H4 (cell line): ENCODE results near the gene ATP2B2. TPM values are rescaled to one million over a fixed set of nuclear protein-coding genes. Genes with fewer than 3 reads are reported as not detected.

Experiments used
- DNase-seq: peaks from one replicate; pipeline ENCODE4 v3.0.0-alpha.2; 2015; ENCODE audit warnings: low spot score
- total RNA-seq: library from RNA; depleted of rRNA; stranded (reverse); fragments of >200 nt; shearing (Covaris generic); gene quantifications from 2 replicates; pipeline ENCODE4 v1.2.3, GENCODE V29; 2014

ATP2B2 gene
- total RNA-seq, 1 experiment from 2014 or later = 0.12 TPM

DNA sequence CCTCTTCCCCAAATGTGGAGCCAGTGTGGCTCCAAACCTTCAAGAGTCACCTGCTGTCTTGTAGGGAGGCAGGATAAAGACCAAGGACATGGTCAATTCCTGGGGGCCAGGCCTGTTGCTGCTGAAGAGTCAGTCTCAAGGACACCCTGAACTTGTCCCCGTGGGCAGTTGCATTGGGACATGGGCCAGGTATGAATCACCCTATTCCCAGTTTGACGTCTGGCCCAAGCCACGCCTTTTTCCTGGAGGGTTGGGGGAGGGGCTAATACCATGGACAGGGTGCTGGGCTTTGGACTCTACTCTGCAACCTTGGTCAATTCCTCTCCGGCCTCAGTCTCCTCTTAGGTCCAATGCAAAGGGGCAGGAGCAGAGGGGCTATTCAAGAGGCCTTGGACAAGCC lies 10.4 kb downstream of the ATP2B2 start:
- DNase-seq = peak; percentile 59

DNA sequence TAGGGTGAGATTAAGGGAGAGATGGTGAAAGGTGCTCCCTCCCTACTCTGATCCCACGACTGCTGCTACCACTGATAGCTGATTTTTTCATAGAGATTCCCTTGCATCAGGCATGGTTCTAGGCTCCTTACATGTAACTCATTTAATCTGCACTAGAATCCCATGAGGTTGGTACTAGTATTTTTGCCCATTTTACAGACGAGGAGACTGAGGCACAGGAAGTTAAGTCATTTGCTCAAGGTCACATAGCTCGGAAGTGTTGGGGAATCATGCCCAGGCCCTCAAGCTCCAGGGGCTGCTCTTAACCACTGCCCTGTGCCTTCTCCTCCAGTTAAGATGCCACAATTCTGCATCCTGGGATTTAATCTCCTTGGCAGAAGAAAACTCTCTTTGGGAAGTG lies 11.2 kb downstream of the ATP2B2 start:
- DNase-seq = no peak

DNA sequence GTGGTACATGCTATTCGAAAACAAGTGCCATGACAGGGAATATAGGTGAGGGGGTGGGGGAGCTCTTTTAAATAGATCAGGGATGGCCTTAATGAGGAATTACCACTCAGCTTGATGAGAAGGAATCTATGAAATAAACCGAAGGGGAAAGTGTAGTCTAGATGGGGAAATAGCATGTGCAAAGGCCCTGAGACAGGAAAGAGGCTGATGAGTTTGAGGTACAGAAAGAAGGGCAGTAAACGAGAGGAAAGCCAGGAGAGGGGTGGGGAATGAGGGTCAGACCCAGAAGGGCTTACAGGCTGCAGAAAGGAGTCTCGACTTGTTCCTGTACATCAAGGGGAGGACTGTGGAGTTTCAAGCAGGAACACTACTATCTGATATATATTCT lies 12.2 kb downstream of the ATP2B2 start:
- no peak for DNase-seq

DNA sequence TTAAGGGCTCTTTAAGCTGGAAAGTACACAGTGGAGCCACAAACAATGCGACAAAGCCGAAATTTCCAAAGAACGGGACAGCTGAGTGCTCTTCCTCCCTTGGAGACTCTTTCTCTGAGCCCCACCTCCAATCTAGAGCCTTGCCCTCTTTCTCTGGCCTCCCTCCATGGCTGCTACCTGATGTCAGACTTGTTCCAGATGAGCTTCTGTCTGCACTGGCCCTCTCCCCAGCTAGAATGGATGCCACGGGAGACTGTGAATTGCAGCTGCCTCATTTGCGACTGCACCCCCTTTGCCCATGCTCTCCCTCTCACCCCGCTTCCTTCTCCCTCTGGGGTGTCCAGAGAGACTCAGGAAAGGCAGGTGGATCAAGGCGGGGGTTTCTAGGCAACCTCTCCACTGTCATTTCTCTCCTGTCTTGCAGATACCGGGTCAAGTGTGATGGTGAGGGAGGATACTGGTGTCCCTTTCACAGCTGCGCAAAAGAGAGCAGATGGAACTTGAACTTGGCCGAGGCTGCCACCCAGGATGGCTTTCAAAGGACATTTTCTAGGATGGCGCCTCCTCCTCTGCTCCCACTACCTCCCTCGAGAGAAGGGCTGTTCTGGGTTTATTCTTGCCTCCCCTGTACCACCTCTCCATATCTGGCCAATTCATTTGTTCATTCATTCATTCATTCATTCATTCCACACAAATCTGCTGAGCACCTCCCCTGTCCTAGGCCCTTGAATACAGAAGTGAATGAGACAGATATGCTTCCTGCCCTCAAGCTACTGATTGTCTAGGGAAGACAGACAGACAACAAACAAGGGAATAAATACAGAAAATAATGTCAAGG lies 12.8 kb downstream of the ATP2B2 start:
- no peak for DNase-seq

DNA sequence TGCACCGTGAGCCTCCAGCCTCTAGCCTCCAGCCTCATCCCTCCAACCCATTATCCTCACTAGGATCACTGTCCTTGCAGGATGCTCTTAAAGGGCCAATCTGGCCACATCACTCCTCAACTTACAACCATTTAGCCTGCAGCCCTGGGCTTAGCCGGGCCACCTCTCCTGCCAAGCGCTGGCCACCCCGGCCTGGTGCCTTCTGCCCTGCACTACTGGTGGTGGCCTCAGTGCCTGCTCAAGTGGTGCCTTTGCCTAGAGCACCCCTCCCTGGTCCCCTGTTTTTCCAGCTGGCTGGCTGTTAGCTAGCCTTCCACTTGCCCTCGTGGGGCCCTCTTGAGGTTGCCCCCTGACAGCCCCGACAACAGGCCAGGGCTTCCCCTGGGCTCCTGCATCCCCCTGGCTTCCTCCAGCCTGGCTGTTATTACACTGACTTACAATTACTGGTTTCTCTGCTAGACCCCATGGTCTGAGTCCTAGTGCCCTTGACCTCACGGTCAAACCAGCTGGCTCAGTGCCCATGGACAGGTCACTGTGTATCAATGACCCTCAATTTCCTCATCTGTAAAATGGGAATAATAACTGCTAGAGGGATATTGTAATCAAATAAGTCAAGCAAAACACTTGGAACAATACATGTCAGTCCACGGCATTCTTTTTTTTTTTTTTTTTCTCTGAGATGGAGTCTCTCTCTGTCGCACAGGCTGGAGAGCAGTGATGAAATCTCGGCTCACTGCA lies 15.5 kb downstream of the ATP2B2 start:
- no peak for DNase-seq

DNA sequence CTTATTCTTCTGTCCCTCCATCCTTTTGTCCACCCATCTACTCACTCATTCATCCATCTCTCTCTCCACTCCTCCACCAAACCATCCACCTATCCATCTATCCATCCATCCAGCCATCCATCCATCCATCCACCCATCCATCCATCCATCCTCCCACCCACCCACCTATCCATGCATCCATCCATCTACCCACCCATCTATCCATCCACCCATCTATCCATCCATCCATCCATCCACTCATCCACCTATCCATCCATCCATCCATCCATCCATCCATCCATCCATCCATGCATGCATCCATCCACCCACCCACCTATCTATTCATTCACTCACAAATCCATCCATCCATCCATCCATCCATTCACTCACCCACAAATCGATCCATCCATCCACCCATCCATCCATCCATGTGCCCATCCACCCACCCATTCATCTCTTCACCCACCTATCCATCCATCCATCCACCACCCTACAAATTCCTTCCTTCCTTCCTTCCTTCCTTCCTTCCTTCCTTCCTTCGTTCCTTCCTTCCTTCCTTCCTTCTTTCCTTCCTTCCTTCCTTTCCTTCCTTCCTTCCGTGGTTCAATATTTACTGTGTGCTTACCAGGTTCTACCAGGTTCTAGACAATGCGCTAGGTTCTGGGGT lies 17.3 kb downstream of the ATP2B2 start:
- no peak for DNase-seq

DNA sequence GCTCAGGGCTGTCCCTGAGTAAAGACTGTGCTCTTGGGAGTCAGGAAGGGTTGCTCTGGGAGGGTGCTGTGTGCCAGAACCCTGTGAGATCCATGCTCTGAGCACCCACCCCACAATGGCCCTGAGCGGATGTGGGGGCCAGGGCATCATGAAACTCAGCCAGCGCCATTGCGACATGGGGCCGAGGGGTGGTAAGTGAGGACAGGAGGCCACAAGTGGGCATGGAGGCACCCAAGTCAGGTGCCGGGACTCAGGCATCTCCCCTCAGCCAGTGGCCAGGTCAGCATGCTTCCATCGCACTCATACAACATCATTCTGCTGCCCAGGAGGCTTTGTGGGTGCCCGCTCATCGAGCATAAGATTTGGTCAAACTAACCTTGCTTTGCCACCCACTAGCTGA lies 19.6 kb downstream of the ATP2B2 start:
- DNase-seq = no peak

DNA sequence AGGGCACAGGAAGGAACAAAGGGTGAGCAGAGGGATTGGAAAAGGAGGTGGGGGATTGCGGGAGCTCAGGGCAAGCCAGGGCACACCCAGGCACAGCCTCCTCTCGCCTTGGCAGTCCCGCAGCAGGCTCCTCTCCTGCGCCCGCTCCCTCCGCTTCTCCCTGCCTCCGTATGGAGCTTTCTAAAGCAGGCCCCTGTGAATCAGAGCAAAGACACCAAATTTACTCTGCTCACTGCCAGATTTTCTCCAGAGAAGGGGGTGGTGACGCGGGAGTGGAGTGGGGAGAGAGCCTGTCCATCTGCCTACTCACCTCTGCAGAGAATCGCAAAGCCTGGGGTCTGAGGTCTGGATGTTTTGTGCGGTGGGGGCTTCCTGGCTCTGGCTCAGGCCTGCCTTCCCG lies 20.0 kb downstream of the ATP2B2 start:
- no peak for DNase-seq

DNA sequence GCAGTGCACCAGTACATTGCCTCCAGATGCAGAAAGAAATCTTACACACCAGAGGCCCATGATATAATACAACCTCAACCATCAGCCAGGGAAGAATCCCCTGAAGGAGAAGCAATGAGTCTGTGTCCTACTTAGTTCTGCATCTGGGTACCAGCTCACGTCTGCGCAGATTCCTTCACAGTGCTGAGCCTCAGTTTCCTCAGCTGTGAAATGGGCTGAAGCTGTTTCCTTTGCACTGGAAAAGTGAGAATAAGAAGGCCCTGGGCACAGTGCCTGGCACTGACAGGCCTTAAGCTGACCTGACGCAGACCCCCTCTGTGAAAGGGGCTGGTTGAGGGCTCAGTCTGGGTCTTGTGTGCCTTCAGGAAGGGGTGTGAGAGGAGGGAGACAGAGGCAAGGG lies 20.7 kb downstream of the ATP2B2 start:
- DNase-seq = no peak

DNA sequence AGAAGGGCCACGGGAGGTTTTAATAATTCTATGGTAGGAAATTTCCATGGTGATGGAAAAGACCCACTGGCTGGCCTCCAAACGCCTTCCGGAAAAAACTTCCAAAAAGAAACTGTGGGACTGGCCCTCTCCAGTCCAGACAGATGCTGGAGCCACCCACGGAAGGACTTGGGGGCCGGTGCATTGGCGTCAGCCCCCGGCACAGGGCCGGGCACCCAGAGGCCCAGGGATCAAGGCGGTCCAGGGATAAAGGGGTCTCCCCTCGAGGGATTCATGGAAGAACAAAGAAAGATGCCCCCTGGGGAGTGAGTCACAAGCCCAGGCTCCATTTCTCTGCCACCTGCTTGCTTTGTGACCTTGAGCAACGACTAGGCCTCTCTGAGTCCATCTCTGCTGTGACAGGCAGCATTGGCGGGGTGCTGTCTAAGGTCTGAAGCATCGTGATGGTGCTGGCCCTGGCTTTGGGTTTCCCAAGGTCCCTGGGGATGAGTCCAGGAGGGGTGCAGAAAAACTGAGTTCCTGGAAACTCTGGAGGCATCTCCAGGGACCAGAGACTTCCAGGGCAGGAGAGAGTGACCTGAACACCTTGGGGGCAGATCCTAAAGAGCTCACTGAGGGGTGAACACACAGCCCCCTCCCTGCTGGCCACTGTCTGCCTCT lies 21.6 kb downstream of the ATP2B2 start:
- DNase-seq = no peak

DNA sequence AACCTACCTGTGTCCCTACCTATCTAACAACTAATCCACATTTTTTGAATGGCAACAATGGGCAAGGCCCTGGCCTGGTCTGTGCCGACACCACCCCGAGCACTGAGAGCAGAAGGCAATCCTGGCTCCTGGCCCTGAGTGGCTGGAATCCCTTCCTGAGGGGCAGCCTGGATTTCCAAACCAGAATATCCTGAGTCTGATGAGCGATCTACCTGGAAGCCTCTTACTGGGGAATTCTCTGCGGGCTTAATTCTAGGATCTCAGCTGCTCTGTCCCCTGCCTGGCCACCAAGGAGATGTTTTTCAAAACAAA lies 22.1 kb downstream of the ATP2B2 start:
- no peak for DNase-seq

DNA sequence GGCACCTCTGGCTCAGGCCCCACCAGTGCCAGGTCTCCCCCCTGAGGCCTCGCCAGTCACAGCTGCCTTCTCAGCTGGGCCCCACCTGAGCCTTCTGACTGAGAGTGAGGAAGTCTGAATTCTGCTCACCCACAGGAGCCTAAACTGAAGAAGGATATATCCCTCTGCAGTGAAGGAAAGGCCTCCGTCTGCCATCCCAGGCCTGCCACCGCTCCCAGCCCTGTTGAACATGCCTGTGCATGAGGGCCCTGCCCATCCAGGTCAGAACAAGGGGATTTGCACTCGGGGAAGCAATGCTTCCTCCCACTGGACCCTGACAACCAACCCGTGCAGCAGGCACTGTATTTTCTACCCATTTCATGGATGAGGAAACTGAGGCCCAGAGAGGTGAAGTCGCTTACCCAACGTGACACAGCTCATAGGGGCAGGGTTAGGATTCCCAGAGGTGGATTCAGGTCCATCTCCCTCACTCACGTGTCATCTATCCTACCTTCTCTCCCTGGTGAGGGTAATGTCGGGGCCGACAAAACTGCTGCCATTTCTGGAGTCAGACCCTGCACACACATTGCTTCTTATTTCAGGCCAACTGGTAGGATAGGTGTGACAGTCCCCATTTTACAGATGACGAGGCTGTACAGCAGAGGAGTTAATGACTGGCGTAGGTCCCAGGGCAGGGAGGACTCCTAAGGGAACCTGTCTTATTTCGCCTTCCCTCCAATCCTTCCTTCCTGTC lies 22.6 kb downstream of the ATP2B2 start:
- no peak for DNase-seq

DNA sequence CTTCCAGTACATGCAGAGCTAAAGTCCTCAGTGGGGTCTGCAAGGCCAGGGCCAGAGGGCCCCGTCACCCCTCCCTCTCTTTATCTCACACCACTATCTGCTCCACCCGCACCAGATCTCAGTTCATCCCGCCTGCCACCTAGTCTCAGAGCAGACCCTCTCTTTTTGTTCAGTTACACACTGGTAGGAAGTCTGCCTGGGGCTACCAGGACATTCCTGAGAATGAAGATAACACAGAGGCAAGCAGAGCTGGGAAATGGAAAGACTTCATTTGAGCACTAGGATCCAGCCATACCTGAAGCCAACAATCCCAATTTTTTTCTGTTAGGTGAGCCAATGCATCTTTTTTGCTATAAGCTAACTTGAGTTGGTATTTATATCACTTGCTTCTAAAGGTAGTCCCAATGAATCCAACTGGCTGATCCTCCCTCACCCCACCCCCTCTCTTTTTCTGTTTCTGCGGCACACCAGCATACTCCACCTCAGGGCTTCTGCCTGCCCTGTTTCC lies 24.5 kb downstream of the ATP2B2 start:
- DNase-seq = no peak

DNA sequence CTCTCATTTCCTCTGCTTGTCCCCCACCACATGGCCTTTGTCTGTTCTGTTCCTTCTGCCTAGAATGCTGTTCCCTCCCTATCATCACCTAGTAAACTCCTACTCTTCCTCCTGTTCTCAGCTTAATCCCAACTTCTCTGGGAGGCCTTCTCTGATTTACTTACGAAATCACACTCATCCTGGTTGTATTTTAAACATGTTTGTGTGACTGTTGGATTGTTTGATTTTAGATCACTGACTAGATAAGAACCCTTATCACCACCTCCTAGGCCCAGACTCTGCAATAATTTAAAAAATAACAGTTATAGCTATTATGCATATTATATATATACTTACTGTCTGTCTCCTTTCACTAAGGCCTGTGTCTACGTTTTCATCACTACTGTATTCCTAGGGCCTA lies 26.1 kb downstream of the ATP2B2 start:
- no peak for DNase-seq

DNA sequence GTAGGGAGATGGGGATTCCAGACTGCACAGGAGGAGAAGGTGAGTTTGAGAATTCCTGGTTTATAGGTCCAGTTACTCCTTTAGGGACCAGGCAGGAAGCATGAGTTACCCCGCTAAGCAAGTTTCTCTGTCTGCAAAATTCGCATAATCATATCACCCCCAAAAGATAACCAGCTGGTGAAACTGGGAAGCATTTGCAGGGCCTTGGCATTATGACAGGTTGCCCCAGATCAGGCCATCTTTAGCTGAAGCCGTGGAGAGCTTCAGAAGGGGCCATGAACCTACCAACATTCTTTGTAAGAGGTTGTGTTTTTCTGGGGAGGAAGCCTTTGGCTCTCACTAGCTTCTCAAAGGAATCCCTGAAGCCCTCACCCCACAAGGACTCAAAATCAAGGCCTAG lies 29.4 kb downstream of the ATP2B2 start:
- DNase-seq = no peak

DNA sequence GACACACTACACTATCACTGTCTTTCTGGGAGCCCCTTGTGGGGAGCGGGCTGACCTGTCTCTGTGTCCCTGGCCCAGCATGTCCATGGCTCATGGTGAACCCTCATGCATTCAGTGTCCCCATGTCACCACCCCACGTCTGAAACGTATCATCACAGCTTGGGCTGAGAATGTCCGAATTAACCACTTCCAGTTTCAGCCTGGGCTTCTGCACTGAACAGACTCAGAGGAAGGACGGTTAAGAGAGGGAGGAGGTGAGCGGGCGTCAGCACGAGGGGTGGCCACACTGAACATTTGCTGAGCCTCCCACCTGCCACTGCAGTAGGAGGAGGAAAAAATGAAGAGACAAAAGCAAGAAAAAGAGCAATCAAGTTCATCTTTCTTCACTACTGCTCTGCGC lies 30.5 kb downstream of the ATP2B2 start:
- DNase-seq = no peak

DNA sequence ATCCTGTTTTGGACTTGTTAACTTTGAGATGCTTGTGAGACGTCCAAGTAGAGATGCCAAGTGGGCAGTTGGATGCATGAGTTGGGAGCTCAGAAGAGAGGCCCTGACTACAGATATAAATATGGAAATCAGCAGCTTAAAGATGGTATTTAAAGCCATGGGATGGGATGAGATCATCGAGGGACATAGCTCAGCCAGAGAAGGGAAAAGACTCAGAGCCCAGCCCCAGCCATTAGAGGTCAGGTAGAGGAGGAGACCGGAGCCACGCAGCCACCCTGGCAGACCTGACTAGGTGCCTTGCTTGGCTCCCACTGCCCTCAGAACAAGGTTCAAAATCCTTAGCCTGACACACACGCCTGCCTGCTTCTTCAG lies 31.1 kb downstream of the ATP2B2 start:
- DNase-seq = no peak

DNA sequence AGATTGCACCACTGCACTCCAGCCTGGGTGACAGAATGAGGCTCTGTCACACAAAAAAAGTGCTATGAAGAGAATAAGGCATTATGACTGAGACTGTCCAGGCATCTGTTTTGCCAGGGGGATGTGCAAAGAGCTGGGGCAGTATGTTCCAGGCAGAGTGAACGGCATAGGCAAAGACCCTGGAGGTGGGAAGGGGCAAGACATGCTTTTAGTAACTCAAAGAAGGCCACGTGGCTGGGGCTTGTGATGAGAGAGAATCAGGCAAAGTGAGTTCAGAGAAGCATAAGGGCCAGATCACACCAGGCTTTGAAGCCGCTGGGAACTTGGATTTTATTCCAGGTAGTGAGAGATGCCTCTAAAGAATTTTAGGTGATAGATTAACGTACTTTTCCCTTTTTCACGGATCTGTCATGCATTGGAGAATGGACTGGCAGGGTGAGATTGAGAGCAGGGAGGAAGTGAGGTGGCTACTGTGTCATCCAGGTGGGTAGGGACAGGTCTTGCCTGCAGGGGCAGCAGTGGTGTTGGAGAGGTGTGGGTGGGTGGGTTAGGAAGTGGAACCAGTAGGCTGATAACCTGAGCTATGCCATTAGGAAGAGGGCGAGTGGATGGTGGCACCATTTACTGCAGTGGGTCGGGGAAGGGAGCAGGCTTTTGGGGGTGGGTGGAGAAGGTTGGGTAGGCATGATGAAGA lies 31.7 kb downstream of the ATP2B2 start:
- no peak for DNase-seq

DNA sequence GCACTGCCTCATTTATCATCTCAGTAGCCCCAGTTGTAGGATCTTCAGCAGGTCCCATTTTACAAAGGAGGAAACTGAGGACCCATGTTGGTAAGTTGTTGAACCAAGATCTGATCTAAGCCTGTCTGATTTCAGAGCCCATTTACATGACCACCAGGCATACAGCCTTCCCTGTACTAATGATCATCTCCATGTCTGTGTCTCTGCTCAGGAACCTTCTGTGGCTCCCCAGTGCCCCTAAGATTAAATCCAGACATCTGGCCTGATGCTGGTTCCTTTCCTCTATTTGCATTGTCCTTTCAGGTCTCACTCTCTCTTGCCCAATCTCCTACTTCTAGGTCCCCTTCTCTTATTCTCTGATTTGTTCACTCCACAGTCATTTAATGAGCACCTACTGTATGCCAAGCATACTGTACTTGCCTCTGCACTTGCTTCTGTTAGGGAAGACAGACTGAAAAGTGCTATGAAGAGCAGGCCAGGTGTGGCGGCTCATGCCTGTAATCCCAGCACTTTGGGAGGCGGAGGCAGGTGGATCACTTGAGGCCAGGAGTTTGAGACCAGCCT lies 32.4 kb downstream of the ATP2B2 start:
- no peak for DNase-seq

DNA sequence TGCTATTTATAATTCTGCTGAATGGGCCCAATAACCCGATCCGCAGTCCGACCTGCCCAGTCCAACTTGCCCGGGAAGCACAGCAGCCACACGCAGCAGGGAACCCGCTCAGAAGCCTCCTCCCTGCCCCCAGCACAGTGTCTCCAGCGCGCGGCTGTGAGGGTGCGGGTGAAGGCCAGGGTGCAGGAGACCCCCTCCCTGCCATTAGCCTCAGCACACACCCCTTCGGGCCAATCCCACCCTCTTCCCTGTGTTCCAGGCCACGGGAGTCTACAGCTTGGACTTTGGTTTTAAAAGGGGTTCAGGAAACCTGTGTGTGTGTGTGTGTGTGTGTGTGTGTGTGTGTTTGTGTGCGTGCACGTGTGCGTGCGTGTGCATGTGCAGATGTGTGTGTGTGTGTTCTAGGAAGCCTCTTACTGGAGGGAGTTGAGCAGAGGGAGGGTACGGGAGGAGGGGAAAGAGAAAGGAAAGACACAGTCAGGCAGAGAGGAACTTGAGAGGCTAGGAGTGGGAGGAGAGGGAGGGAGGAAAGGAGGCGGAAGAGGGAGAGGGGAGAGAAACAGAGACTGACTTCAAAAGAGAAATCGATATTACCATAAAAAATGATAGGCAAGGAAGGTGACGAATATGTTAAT lies 34.2 kb downstream of the ATP2B2 start:
- no peak for DNase-seq
